ENCODE results near the gene IL1R2. TPM values are rescaled to one million over a fixed set of nuclear protein-coding genes. Genes with fewer than 3 reads are reported as not detected.

Gene IL1R2
- total RNA-seq, 1 donor from 2014 or later, result 0.20 TPM

- DNase-seq (ENCODE audit: low read depth in 2 of 2), result peak; percentile 88
Observed at GRCh38 chr2:102020596-102021170, 28.9 kb downstream of the IL1R2 start.

- peak; percentile 37 to 69 for DNase-seq (ENCODE audit: low read depth in 2 of 2)
Observed at GRCh38 chr2:102021779-102022178, 30.0 kb downstream of the IL1R2 start.

GRCh38 chr2:102022884-102023539, 31.3 kb downstream of the IL1R2 start:
- DNase-seq (ENCODE audit: low read depth in 2 of 2), result no peak

GRCh38 chr2:102024410-102024809, 32.6 kb downstream of the IL1R2 start:
- no peak for DNase-seq (ENCODE audit: low read depth in 2 of 2)

GRCh38 chr2:102025016-102025501, 33.3 kb downstream of the IL1R2 start:
- DNase-seq (ENCODE audit: low read depth in 2 of 2), result no peak

- DNase-seq (ENCODE audit: low read depth in 2 of 2), result no peak
Observed at GRCh38 chr2:102025583-102026267, 34.0 kb downstream of the IL1R2 start.

GRCh38 chr2:102027036-102027980, 35.5 kb downstream of the IL1R2 start:
- DNase-seq (ENCODE audit: low read depth in 2 of 2), result peak; percentile 51 to 87

GRCh38 chr2:102028470-102028869, 36.7 kb downstream of the IL1R2 start:
- DNase-seq (ENCODE audit: low read depth in 2 of 2), result peak in 1 of 2 donors; percentile 71

- DNase-seq (ENCODE audit: low read depth in 2 of 2), result no peak
Observed at GRCh38 chr2:102029405-102029804, 37.6 kb downstream of the IL1R2 start.

- no peak for DNase-seq (ENCODE audit: low read depth in 2 of 2)
Observed at GRCh38 chr2:102029952-102030351, 38.2 kb downstream of the IL1R2 start.

GRCh38 chr2:102030502-102030854, 38.7 kb downstream of the IL1R2 start:
- no peak for DNase-seq (ENCODE audit: low read depth in 2 of 2)

- DNase-seq (ENCODE audit: low read depth in 2 of 2), result no peak
Observed at GRCh38 chr2:102030855-102031527, 39.2 kb downstream of the IL1R2 start.

GRCh38 chr2:102032368-102033030, 40.7 kb downstream of the IL1R2 start:
- DNase-seq (ENCODE audit: low read depth in 2 of 2), result no peak

- peak; percentile 25 to 47 for DNase-seq (ENCODE audit: low read depth in 2 of 2)
Observed at GRCh38 chr2:102033031-102033749, 41.4 kb downstream of the IL1R2 start.

- DNase-seq (ENCODE audit: low read depth in 2 of 2), result no peak
Observed at GRCh38 chr2:102033750-102034682, 42.3 kb downstream of the IL1R2 start.

GRCh38 chr2:102034683-102035548, 43.2 kb downstream of the IL1R2 start:
- no peak for DNase-seq (ENCODE audit: low read depth in 2 of 2)

GRCh38 chr2:102037681-102038080, 45.9 kb downstream of the IL1R2 start:
- peak in 1 of 2 donors; percentile 41 for DNase-seq (ENCODE audit: low read depth in 2 of 2)

GRCh38 chr2:102040229-102040628, 48.5 kb downstream of the IL1R2 start:
- DNase-seq (ENCODE audit: low read depth in 2 of 2), result no peak

Data from lung microvascular endothelial cell (primary cell).